ENCODE results near the gene ACHE.
"Not testable (repeated sequence)": the region's sequence is repeated elsewhere in the genome, so short reads cannot be mapped to it uniquely, and the experiment has no call there.

ACHE gene

DNA sequence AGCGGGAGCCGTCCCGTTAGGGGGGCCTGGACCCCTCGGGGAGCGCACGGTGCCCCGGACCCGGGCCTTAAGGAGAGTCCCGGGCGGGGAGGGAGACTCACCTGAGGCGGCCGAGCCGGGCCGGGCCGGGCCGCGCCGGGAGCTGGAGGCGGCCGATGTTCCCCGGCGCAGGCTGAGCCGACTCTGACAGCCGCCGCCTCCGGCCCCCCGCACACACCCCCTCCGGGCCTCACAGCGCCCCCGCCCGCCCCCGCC is at the start of gene ACHE:
Gene ACHE, minus strand, starts transcription at position 188 of the 255 bp plus-strand sequence. CDS start 1,656 bp downstream, outside the sequence.
- no peak for DNase-seq (ENCODE audit: low read depth)

DNA sequence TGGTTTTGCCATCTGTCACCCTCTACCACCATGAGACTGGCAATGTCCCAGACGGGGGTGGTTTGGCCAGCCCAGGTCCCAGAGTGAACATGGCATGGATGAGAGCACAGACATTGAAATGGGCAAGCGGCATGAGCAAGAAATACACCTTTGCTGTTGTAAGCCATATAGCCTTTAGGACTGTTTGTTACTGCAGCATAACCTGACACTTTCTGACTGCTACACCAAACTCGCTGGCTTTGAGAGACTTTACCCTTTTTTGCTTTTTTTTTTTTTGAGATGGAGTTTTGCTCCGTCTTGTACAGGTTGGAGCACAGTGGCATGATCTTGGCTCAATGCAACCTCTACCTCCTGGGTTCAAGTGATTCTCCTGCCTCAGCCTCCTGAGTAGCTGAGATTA is 48.5 kb upstream of the ACHE start:
- no peak for DNase-seq (ENCODE audit: low read depth)

DNA sequence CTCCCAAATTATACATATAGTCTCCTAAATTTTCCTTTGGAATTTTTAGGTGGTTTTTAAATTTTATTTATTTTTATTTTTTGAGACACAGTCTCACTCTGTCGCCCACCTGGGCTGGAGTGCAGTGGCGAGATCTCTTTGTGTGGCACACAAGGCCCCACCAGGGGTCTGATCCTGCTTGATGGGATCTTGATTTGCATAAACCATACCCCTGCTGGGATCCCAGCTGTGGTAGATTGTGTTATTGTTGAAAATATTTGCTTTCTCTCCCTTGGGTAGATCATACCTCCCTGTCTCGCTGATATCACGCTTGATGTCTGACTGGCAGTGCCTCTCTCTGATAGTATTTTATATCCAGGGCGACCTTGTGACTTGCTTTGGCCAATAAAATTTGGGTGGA is 48.0 kb upstream of the ACHE start:
- DNase-seq (ENCODE audit: low read depth): no peak

DNA sequence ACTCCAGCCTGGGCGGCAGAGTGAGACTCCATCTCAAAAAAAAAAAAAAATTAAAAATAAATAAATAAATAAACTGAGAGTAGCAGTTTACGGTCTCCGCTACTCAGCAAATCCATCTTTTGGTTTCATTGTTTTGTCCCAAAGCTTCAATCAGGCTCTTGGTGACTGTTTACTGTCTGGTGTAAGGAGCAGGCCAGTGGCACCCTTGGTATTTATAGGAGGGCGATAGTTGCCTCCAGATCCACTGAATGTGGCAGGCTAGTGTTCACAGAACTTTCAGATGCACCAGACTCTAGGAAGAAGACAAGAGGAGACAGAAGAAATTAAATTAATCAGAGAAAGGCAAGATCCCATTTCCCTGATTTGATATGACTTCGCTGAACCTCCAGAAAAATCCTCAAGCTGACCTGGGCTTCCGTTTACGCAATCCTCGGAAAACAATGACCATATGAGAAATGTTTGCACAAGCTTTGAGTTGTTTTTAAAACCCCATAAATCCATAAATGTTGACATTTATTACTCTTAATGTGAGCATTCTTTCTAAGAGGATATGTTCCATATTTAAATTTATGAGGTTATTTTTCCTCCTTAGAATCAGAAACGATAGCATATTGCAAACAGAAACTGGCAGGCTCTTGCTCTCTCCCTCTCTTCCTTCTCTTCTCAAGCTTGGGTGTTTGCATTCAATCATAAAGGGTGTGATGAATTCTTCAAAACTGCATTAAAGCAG is 46.5 kb upstream of the ACHE start:
- no peak for DNase-seq (ENCODE audit: low read depth)

DNA sequence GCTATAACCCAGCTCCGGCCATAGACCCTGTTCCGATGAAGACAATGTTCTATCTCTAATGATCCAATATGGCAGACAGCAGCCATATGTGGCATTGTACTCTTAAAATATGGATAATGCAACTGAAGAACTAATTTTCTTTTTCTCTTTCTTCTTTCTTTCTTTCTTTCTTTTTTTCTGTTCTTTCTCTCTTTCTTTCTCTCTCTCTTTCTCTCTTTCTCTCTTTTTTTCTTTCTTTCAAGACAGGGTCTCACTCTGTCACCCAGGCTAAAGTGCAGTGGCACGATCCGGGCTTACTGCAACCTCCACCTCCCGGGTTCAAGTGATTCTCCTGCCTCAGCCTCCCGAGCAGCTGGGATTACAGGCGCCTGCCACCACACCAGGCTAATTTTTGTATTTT is 40.5 kb upstream of the ACHE start:
- not testable (repeated sequence) for DNase-seq (ENCODE audit: low read depth)

DNA sequence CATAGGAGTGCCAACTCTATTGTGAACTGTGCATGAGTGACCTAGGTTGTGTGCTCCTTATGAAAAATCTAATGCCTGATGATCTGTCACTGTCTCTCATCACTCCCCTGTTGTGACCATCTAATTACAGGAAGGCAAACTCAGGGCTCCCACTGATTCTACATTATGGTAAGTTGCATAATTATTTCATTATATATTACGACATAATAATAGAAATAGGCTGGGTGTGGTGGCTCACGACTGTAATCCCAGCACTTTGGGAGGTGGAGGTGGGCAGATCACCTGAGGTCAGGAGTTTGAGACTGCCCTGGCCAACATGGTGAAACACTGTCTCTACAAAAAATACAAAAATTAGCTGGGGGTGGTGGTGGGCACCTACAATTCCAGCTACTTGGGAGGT is 39.7 kb upstream of the ACHE start:
- DNase-seq (ENCODE audit: low read depth): not testable (repeated sequence)

DNA sequence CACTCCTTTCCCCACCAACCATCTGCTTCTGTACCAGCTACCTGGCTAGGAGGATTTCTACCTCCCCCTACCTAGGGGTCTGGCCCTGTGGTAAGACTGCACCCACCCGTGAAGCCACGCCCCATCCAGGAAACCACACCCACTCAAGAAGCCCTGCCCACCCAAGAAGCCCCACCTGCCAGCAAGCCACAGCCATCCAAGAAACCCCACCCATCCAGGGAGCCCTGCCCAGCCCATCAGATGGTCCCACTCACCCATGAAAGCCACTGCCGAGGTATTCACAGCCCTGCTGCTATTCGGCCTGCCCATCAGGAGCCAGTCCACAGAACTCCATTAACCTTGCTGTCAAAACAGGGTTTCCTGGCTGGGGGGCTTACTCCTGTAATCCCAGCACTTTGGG is 38.0 kb upstream of the ACHE start:
- DNase-seq (ENCODE audit: low read depth): no peak

DNA sequence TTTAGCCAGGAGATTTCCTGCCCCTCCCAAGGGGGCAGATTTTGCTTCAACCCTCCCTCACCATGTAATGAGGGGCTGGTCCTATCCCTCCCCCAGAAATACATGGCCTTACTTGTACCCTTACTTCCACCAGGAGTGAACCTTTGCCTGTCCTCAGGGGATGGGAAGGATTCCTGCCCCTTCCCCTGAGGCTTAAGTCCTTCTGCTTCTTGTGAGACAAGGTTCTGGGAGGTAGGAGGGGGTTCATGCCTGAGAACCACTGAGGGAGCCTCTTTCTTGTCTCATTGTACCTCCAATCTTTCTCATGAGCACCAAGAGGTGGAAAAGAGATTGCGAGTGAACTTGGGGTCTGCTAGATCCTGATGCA is 34.1 kb upstream of the ACHE start:
- DNase-seq (ENCODE audit: low read depth): no peak

DNA sequence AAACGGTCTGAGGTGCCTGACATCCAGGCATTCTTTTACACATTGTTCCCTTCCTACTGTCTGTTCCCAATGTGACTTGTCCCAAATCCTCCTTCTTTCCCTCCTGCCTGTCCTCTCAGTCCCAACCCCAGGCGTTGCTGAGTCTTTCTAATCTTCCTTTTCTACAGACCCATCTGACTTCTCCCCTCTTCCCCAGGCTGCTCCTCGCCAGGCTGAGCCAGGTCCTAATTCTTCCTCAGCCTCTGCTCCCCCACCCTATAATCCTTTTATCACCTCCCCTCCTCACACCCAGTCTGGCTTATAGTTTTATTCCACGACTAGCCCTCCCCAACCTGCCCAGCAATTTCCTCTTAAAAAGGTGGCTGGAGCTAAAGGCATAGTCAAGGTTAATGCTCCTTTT is 27.9 kb upstream of the ACHE start:
- DNase-seq (ENCODE audit: low read depth): not testable (repeated sequence)

DNA sequence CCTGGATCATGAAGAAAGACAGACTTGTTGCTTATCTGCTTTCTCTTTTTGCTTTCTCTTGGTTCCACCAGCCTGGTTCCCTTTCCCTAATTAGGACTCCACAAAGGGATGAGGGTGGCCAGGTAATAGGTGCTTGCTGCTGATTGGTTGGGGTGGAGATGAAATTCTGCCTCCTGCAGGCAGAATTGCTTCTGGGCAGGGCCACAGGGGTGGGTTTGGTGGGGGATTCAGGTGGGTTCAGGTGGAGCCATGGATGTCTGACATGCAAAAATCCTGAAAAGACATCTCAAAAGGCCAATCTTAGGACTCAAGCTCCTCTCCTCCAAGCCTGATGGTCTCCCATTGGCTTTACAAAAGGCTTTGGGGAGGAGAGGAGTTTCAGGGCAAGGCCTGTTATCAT is 25.4 kb upstream of the ACHE start:
- DNase-seq (ENCODE audit: low read depth): no peak

DNA sequence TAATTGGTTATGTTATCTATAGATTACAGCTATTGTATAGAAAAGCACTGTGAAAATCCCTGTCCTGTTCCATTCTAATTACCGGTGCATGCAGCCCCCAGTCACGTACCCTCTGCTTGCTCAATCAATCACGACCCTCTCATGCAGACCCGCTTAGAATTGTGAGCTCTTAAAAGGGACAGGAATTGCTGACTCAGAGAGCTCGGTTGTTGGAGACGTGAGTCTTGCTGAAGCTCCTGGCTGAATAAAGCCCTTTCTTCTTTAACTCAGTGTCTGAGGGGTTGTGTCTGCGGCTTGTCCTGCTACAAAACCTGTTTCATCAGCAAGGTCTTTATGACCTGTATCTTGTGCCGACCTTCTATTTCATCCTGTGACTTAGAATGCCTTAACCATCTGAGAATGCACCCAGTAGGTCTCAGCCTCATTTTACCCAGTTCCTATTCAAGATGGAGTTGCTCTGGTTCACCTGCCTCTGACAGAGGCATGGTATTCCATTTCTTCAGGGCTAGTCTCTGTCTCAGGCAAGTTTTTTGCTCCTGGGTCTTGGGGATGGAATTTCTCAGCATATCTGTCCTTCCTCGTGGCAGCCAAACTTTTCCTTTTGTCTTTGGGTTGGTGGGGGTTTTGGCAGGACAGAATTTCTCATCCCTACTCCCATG is 24.2 kb upstream of the ACHE start:
- not testable (repeated sequence) for DNase-seq (ENCODE audit: low read depth)

DNA sequence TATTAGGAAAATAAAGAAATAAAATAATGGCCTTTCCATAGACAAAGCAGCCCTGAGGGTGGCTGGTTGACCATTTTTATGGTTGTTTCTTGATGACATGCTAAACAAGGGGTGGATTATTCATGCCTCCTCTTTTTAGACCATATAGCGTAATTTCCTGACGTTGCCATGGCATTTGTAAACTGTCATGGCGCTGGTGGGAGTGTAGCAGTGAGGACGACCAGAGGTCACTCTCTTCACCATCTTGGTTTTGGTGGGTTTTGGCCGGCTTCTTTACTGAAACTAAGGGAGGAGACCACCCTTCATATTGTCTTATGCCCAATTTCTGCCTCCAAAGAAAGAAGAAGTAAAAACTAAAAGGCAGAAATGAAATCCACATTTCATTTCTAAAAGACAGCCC is 23.6 kb upstream of the ACHE start:
- not testable (repeated sequence) for DNase-seq (ENCODE audit: low read depth)

DNA sequence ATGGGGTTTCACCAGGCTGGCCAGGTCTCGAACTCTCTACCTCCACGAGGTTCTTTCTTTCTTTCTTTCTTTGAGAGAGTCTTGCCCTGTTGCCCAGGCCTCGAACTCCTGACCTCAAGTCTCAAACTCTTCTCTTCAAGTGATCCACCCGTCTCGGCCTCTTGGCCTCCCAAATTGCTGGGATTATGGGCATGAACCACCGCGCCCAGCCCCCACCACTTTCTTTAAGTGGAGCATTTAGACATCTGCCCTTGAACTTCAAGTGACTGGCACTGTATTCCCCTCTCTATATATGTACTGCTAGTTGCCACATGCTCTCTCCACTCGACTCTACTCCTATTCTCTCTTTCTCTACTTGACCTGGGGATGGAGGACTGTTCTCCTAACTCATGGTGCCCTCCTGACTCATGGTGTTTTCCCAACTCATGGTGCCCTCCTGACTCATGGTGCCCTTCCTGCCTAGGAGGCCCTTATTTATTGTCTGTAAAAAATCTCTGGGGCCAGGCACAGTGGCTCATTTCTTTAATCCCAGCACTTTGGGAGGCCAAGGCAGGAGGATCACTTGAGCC is 19.3 kb upstream of the ACHE start:
- DNase-seq (ENCODE audit: low read depth): no peak

DNA sequence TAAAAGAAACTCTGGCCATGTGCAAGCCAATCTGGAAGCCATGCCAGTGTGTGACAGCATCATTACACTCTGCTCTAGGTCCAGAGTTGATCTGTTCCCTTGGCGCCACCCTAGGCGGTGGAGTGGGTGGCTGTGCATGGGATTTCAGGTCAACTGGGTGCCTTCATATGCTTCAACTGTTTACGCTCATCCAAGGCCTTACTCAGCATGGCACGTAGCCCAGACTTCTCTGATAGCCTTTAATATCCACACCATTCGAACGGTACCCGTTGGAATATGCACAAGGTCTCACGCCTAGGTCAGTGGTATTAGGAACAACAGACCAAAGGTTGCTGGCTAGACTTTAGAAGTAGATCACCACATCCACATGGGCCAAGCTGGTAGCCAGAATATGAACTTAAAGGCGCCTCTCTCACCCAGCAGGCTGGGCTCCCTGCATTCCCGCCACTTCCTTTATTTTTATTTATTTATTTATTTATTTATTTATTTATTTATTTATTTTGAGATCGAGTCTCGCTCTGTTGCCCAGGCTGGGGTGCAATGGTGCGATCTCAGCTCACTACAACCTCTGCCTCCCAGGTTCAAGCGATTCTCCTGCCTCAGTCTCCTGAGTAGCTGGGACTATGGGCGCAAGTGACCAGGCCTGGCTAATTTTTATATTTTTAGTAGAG is 18.7 kb upstream of the ACHE start:
- DNase-seq (ENCODE audit: low read depth): no peak

DNA sequence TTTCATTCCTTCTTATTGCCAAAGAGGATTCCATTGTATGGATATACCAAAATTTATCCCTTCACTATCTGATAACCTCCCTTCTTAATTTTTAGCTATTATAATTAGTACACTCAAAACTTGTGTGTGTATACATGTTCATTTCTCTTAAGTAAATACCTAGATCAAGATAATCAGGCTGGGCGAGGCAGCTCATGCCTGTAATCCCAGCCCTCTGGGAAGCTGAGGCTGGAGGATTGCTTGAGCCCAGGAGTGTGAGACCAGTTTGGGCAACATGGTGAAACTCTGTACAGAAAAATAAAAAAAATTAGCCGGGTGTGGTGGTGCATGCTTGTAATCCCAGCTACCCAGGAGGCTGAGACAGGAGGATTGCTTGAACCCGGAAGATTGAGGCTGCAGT is 15.8 kb upstream of the ACHE start:
- no peak for DNase-seq (ENCODE audit: low read depth)

DNA sequence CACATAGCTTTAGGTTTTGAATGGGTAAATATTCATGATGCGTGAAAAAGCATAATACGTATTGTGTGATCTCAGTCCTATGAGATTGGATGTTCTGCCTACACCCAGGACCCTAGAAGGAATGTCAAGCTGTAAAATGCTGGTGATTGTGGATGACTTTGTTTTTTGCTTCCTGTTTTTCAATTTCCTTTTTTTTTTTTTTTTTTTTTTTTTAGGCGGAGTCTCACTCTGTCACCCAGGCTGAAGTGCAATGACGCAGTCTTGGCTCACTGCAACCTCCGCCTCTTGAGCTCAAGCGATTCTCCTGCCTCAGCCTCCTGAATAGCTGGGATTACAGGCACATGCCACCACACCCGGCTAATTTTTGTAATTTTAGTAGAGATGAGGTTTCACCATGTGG is 14.8 kb upstream of the ACHE start:
- not testable (repeated sequence) for DNase-seq (ENCODE audit: low read depth)

DNA sequence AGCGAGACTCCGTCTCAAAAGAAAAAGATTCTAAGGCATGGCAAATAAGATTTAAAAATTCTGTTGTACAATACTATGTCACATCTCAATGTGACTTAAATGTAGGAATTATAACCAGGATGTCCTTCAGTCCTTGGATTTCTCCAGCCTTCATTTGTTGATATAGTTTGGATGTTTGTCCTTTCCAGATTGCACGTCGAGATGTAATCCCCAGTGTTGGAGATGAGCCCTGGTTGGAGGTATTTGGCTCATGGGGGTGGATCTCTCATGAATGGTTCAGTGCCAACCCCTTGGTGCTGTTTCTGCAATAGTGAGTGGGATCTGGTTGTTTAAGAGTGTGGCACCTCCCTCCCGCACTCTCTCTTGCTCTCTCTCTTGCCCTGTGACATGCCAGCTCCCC is 12.8 kb upstream of the ACHE start:
- no peak for DNase-seq (ENCODE audit: low read depth)

DNA sequence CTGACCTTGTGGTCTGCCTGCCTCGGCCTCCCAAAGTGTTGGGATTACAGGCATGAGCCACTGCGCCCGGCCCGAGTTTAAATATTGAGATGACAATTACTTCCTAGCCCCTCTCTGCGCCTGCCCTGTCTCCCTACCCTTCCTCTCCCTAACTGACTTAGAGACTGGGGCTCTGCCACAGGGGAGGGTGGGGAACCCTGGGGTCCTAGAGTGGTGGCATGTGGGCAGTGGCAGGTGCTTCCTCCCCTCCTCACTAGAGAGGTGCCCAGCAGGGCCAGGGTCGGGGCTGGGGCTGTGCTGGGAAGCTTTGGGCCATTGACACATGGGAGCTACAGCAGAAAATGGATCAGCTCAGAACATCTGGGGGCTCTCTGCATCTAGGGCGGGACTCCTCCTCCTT is 7.0 kb upstream of the ACHE start:
- DNase-seq (ENCODE audit: low read depth): no peak

DNA sequence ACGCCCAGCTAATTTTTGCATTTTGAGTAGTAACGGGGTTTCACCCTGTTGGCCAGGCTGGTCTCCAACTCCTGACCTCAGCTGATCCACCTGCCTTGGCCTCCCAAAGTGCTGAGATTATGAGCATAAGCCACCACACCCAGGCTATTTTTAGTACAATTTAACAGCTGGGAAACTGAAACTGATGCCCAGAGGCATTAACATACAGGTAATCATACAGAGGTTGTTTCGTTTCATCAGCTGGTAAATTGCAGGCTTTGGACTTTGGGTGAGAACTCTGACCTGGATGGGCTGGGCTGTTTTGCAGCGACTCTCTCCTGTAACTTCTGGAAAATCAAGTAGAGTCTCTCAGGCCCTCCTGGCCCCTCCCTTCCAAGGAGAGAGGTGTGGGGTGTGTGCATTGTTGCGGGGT is 6.2 kb upstream of the ACHE start:
- no peak for DNase-seq (ENCODE audit: low read depth)

DNA sequence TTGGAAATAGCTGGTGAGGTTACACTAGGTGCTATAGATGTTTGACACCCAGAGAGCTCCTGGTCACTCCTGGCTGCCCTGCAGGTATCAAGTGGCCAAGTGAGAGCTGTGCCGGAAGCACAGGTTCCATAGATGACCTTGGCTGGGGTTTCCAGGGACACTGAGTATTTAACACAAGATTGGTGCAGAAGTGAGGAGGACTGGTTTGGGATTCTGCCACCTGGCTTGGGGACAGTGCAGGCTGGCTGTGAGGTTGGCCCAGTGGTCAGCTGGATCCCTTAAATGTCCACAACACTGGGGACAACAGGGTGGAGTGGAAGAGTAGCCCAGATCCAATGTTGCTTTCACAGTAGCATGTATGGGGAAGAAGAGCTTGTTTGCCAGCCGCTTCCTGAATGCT is 5.3 kb upstream of the ACHE start:
- no peak for DNase-seq (ENCODE audit: low read depth)

DNA sequence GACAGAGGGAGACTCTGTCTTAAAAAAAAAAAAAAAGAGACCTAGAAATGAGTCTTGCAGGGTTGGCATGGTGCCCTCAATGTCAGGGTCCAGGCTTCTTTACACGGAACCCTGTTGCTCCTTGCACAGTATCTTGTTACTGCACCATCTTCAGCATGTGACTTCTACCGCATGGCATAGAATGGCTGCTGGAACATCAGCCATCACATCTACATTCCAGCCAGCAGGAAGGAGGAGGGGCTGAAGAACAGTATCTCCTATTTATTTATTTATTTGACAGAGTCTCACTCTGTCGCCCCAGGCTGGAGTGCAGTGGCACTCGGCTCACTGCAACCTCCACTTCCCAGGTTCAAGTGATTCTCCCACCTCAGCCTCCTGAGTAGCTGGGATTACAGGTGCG is 3.7 kb upstream of the ACHE start:
- no peak for DNase-seq (ENCODE audit: low read depth)

DNA sequence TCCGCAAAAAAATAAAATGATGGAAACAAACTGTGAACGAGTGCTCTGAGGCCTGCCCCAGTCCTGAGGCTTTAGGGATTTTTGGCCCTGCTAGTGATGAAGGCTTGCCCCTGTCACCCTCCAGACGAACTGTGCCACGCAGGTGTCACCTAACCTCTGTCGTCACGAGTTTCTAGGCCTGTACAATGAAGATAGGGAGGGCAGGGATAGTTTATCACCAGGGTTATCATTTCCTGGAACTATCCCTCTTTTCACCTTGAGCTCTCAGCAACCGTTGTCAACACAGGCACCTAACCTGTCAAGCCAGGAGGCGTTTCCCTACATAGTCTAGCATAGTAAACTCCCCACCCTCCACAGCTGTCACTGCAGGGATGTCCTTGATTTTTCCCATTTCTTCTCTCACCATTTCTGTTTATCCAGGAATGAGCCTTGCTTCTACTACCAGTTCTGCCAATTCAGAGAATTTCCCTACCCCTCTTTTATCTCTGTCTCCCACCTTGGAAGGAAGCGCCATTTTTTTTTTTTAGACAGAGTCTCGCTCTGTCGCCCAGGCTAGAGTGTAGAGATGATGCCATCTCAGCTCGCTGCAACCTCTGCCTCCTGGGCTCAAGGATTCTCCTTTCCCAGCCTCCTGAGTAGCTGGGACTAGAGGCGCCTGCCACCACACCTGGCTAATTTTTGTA is 2.2 kb upstream of the ACHE start:
- no peak for DNase-seq (ENCODE audit: low read depth)
